Measurements from ENCODE around the gene TRIM7.
"Not testable (repeated sequence)": the region's sequence is repeated elsewhere in the genome, so short reads cannot be mapped to it uniquely, and the experiment has no call there.

- TF ChIP-seq POLR2A (IDR thresholded peaks at IDR 0.05; ENCODE audit: borderline replicate concordance, extremely low read depth, insufficient read depth, insufficient read length); JUND (IDR thresholded peaks at IDR 0.05); YY1 (IDR thresholded peaks at IDR 0.05; ENCODE audit: extremely low read depth, insufficient replicate concordance, low read depth, low read length); CTCF (IDR thresholded peaks at IDR 0.05 in 2 of 3, conservative IDR thresholded peaks at IDR 0.05 in 1 of 3; ENCODE audit: borderline replicate concordance in 1 of 3, insufficient read depth in 1 of 3, low read depth in 2 of 3, low read length in 2 of 3): not testable (repeated sequence)
Observed at GRCh38 chr5:181146927-181147636, 57.9 kb downstream of the TRIM7 start, which contains the start of gene OR2V2.

Measured in HCT116 (cell line).